Adipocyte (in vitro differentiated cells): ENCODE measurements around the gene NR1D1.

Experiments used
- DNase-seq: peaks from one replicate; pipeline ENCODE4 v3.0.0-alpha.2; 2015; ENCODE audit warnings: low read depth
- H3K27me3 ChIP-seq: replicated peaks from 2 replicates; pipeline ENCODE4 v1.7.0; 2013; ENCODE audit warnings: mild to moderate bottlenecking, low read length, moderate library complexity; ENCODE audit not compliant: control insufficient read depth, insufficient read depth
- H3K36me3 ChIP-seq: 2 replicates; pipeline ENCODE4 v1.7.0; 2013; ENCODE audit warnings: low read length, mild to moderate bottlenecking, moderate library complexity; ENCODE audit not compliant: control insufficient read depth, insufficient read depth, severe bottlenecking
- H3K4me1 ChIP-seq: 2 replicates; pipeline ENCODE4 v1.7.0; 2013; ENCODE audit warnings: mild to moderate bottlenecking, low read length, moderate library complexity; ENCODE audit not compliant: control insufficient read depth, insufficient read depth
- H3K4me3 ChIP-seq: 2 replicates; pipeline ENCODE4 v1.7.0; 2013; ENCODE audit warnings: mild to moderate bottlenecking, low read length, moderate library complexity
- H3K9ac ChIP-seq: 2 replicates; pipeline ENCODE4 v1.7.0; 2013; ENCODE audit warnings: mild to moderate bottlenecking, low read length, moderate library complexity
- H3K9me3 ChIP-seq: 2 replicates; pipeline ENCODE4 v1.7.0; 2013; ENCODE audit warnings: mild to moderate bottlenecking, low read length, moderate library complexity; ENCODE audit not compliant: control insufficient read depth

NR1D1 gene

DNA sequence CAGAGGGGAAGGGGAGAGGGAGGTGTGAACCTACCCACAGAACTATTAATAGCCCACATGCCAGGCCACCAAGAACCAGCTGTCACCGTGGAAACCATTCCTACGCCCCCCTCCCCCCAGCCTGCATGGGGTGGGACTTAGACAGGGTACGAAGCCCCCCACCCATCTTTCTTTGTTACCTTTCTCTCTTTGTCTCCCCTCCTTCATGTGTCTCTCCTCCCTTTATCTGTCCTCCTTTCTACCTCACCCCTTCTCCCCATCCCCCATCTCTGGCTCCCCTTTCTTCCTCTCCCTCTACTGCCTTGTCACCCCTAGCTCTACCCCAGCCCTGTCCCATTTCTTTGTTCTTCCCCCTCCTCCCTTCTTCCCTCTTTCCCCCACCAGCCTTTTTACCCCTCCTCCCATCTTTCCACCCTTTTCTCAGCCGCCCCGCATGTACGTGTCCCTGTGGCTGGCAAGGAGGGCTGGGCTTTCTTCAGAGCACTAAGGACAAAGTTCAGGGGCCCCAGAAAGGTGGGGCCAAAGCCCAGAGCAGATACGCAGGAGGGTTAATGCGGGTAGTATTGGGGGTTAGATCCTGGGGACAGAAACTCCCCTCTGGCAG, 29.6 kb downstream of the NR1D1 start:
- no peaks in the 10 kb centered on the region for H3K9me3 ChIP-seq
- peak overlapping the region; percentile 78 for H3K9ac ChIP-seq
- H3K4me3 ChIP-seq: peak overlapping the region; percentile 52
- no peaks in the 10 kb centered on the region for H3K27me3 ChIP-seq
- DNase-seq: no peak
- peaks cover 7% of the 10 kb centered on the region for H3K36me3 ChIP-seq
- H3K4me1 ChIP-seq: peaks cover 80% of the 10 kb centered on the region

- Histone ChIP-seq H3K4me1 (peaks cover 79% of the 10 kb centered on the region), H3K9me3 (no peaks in the 10 kb centered on the region), H3K9ac (peak overlapping the region; percentile 81), H3K27me3 (no peaks in the 10 kb centered on the region), H3K36me3 (peaks cover 7% of the 10 kb centered on the region), H3K4me3 (peak overlapping the region; percentile 72)
- DNase-seq: peak; percentile 47
Observed at GRCh38 chr17:40069751-40070708, 30.4 kb downstream of the NR1D1 start.

- DNase-seq: peak; percentile 92
- Histone ChIP-seq H3K36me3 (no peaks in the 10 kb centered on the region), H3K27me3 (no peaks in the 10 kb centered on the region), H3K4me1 (peaks cover 80% of the 10 kb centered on the region), H3K4me3 (peak overlapping the region; percentile 72), H3K9me3 (no peaks in the 10 kb centered on the region), H3K9ac (peak overlapping the region; percentile 81)
Observed at GRCh38 chr17:40068917-40069750, 31.3 kb downstream of the NR1D1 start.

DNA sequence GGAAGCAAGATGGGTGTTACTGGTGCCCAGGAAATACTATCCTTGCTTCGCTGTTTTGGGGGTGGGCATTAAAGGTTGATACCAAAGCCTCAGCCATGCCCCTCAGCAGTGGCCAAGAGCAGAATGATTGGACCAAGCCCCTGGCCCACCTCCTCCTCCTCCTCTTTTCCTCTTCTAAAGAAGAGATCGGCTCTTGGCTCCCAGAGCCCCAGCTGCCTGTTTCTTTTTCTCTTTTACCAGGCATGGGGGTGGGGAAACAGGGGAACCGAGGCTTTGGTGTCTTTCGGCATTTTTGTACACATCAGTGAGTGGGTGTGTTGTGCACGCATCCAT, 31.8 kb downstream of the NR1D1 start:
- peaks cover 80% of the 10 kb centered on the region for H3K4me1 ChIP-seq

GRCh38 chr17:40068129-40068581, 32.2 kb downstream of the NR1D1 start:
- DNase-seq: peak; percentile 31
- Histone ChIP-seq H3K27me3 (no peaks in the 10 kb centered on the region), H3K9me3 (no peaks in the 10 kb centered on the region), H3K4me3 (peak overlapping the region; percentile 72), H3K36me3 (no peaks in the 10 kb centered on the region), H3K4me1 (peaks cover 76% of the 10 kb centered on the region), H3K9ac (peak overlapping the region; percentile 81)

More for the DNA sequence above, 31.8 kb downstream of the NR1D1 start:
- H3K9me3 ChIP-seq: no peaks in the 10 kb centered on the region
- no peaks in the 10 kb centered on the region for H3K36me3 ChIP-seq
- no peaks in the 10 kb centered on the region for H3K27me3 ChIP-seq
- no peak for DNase-seq
- H3K4me3 ChIP-seq: peak overlapping the region; percentile 72
- H3K9ac ChIP-seq: peak overlapping the region; percentile 81

GRCh38 chr17:40067710-40068109, 32.7 kb downstream of the NR1D1 start:
- Histone ChIP-seq H3K4me1 (peaks cover 71% of the 10 kb centered on the region), H3K36me3 (no peaks in the 10 kb centered on the region), H3K4me3 (no peak overlapping the region), H3K9ac (peak overlapping the region; percentile 81), H3K9me3 (no peaks in the 10 kb centered on the region), H3K27me3 (no peaks in the 10 kb centered on the region)
- no peak for DNase-seq

DNA sequence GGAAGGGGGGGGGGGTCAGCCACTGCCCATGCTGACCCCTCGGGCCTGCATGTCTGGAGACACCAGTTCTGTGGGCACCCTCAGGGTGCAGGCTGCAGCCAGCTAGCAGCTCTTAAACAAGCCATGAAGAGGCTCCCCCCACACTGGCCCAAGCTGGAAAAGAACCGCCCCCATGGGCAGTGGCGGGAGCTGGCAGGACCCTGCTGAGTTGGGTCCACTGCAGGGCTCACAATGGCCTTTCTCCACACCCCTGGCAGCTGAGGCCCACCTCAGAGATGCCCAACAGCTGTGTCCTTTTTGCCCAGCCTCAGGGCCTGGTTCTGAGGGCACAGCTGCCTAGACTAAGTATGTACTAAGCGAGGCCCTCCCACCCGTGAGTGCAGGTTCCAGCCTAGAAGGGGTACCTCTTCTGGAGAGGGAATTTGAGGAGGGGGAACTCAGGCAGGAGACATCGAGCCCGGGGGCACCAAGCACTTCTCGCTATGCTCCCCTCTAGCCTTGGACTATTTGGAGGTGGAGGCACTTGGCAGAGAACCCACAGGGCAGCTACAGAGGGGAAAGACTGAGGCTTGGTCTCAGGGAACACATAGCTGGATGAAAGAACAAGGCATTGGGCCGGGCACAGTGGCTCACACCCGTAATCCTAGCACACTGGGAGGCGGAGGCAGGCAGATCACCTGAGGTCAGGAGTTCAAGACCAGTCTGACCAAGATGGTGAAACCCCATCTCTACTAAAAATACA, 34.4 kb downstream of the NR1D1 start:
- H3K4me1 ChIP-seq: peaks cover 57% of the 10 kb centered on the region
- H3K4me3 ChIP-seq: no peak overlapping the region
- no peaks in the 10 kb centered on the region for H3K36me3 ChIP-seq
- peak overlapping the region; percentile 2 for H3K9ac ChIP-seq
- no peaks in the 10 kb centered on the region for H3K9me3 ChIP-seq
- H3K27me3 ChIP-seq: no peaks in the 10 kb centered on the region
- peak; percentile 17 for DNase-seq

GRCh38 chr17:40064971-40065768, 35.2 kb downstream of the NR1D1 start:
- peak; percentile 53 for DNase-seq

GRCh38 chr17:40063901-40064531, 36.4 kb downstream of the NR1D1 start:
- Histone ChIP-seq H3K4me3 (peak overlapping the region; percentile 95), H3K4me1 (peaks cover 38% of the 10 kb centered on the region), H3K36me3 (no peaks in the 10 kb centered on the region), H3K27me3 (no peaks in the 10 kb centered on the region), H3K9me3 (no peaks in the 10 kb centered on the region), H3K9ac (peak overlapping the region; percentile 97)
- no peak for DNase-seq

More at GRCh38 chr17:40064971-40065768, 35.2 kb downstream of the NR1D1 start:
- Histone ChIP-seq H3K9me3 (no peaks in the 10 kb centered on the region), H3K27me3 (no peaks in the 10 kb centered on the region), H3K4me3 (peak overlapping the region; percentile 95), H3K4me1 (peaks cover 49% of the 10 kb centered on the region), H3K9ac (peak overlapping the region; percentile 97), H3K36me3 (no peaks in the 10 kb centered on the region)
